H1 (cell line): Measurements from ENCODE around the gene OXNAD1. TPM values are rescaled to one million over a fixed set of nuclear protein-coding genes. Genes with fewer than 3 reads are reported as not detected.

ENCODE experiments used
- CTCF ChIA-PET: fragments of 300-600 bp; sonication (Branson Sonifier 250); formaldehyde crosslinking; loops from one replicate; lab custom pipeline; 2021; ENCODE audit not compliant: partially characterized antibody; lab: Charles Lee
- POLR2A ChIA-PET: fragments of 300-600 bp; sonication (Branson Sonifier 250); formaldehyde crosslinking; loops from one replicate; lab custom pipeline; 2021; ENCODE audit warnings: inconsistent platforms; ENCODE audit not compliant: partially characterized antibody; lab: Charles Lee
- DNase-seq, 2 experiments: peaks; one replicate each; pipeline versions ENCODE4 v3.0.0 to v3.0.0-alpha.2; 2010 to 2022; ENCODE audit warnings: low spot score in 2 of 2, low read depth in 1 of 2, mixed read lengths in 1 of 2
- FAIRE-seq: peaks from 2 replicates; lab custom pipeline; 2011; peaks lifted over from hg19 to GRCh38; lab: Jason Lieb, UNC
- H2AFZ ChIP-seq: 2 replicates; pipeline ENCODE4 v1.8.1; 2012; ENCODE audit warnings: low read length, inconsistent platforms
- H2AK5ac ChIP-seq: 2 replicates; pipeline ENCODE4 v1.6.1; 2013; ENCODE audit warnings: low read depth, low read length
- H2BK120ac ChIP-seq: replicated peaks from 2 replicates; pipeline ENCODE3; 2013; ENCODE audit warnings: low read depth, low read length, inconsistent platforms
- H2BK12ac ChIP-seq: 2 replicates; pipeline ENCODE4 v1.6.1; 2013; ENCODE audit warnings: low read depth, low read length
- H2BK15ac ChIP-seq: 2 replicates; pipeline ENCODE4 v1.6.1; 2013; ENCODE audit warnings: low read length
- H2BK20ac ChIP-seq: 2 replicates; pipeline ENCODE4 v1.6.1; 2013; ENCODE audit warnings: low read length
- H2BK5ac ChIP-seq: 2 replicates; pipeline ENCODE4 v1.6.1; 2013; ENCODE audit warnings: low read depth, low read length
- H3K14ac ChIP-seq: 2 replicates; pipeline ENCODE4 v1.6.1; 2013; ENCODE audit warnings: inconsistent platforms; ENCODE audit not compliant: insufficient read length
- H3K18ac ChIP-seq: 2 replicates; pipeline ENCODE4 v1.6.1; 2013; ENCODE audit warnings: low read length; ENCODE audit errors: extremely low read depth
- H3K23ac ChIP-seq: 2 replicates; pipeline ENCODE4 v1.6.1; 2013; ENCODE audit warnings: inconsistent platforms; ENCODE audit not compliant: insufficient read length
- H3K23me2 ChIP-seq: 2 replicates; pipeline ENCODE4 v1.6.1; 2013; ENCODE audit warnings: low read depth, low read length
- H3K27ac ChIP-seq: 2 replicates; pipeline ENCODE4 v1.6.1; 2011; ENCODE audit warnings: low read depth, low read length, inconsistent platforms
- H3K27me3 ChIP-seq, 4 experiments: replicated peaks in 1 of 4; 1 replicate in 1 of 4; 2 replicates in 3 of 4; pipeline versions ENCODE4 v1.6.1 to v1.8.1; 2011 to 2013; ENCODE audit warnings: low read length in 3 of 4, mild to moderate bottlenecking in 3 of 4, inconsistent platforms in 2 of 4, mixed read lengths in 2 of 4, moderate library complexity in 1 of 4; ENCODE audit not compliant: control insufficient read depth in 3 of 4, insufficient read depth in 3 of 4; ENCODE audit errors: extremely low read depth in 1 of 4
- H3K36me3 ChIP-seq, 4 experiments: 2 replicates each; pipeline versions ENCODE4 v1.6.1 to v1.8.1; 2011 to 2013; ENCODE audit warnings: mild to moderate bottlenecking in 4 of 4, low read length in 3 of 4, moderate library complexity in 2 of 4, control low read depth in 1 of 4, inconsistent platforms in 1 of 4; ENCODE audit not compliant: insufficient read depth in 4 of 4, control insufficient read depth in 2 of 4
- H3K4ac ChIP-seq: replicated peaks from 2 replicates; pipeline ENCODE3; 2013; ENCODE audit warnings: low read length, low read depth, mixed read lengths, inconsistent platforms; ENCODE audit not compliant: insufficient read length
- H3K4me1 ChIP-seq, 4 experiments: replicated peaks in 1 of 4; 1 replicate in 1 of 4; 2 replicates in 3 of 4; pipeline versions ENCODE4 v1.6.1 to v1.8.1; 2011 to 2013; ENCODE audit warnings: low read length in 3 of 4, inconsistent platforms in 2 of 4, mixed read lengths in 1 of 4; ENCODE audit not compliant: insufficient read depth in 4 of 4, control insufficient read depth in 3 of 4
- H3K4me2 ChIP-seq, 2 experiments: 2 replicates each; pipeline versions ENCODE4 v1.6.1 to v1.8.1; 2011 to 2013; ENCODE audit warnings: low read depth in 2 of 2, low read length in 2 of 2, control low read depth in 1 of 2, inconsistent platforms in 1 of 2, mild to moderate bottlenecking in 1 of 2; ENCODE audit not compliant: insufficient read depth in 1 of 2
- H3K4me3 ChIP-seq, 4 experiments: fragments of 200-600, 300-600 bp in 1 of 4; sonication (generic), shearing (Covaris generic), sonication (Bioruptor Twin) in 1 of 4; 2 replicates each; pipeline versions ENCODE4 v1.5.1 to v1.8.1; 2011 to 2016; ENCODE audit warnings: low read length in 4 of 4, low read depth in 3 of 4, control low read depth in 2 of 4, inconsistent platforms in 2 of 4, mild to moderate bottlenecking in 2 of 4, mixed read lengths in 1 of 4, moderate library complexity in 1 of 4; ENCODE audit not compliant: insufficient read depth in 2 of 4; ENCODE audit errors: extremely low read depth in 1 of 4
- H3K56ac ChIP-seq: replicated peaks from 2 replicates; pipeline ENCODE3; 2013; ENCODE audit warnings: low read depth, mild to moderate bottlenecking, mixed read lengths, low read length, inconsistent platforms; ENCODE audit not compliant: insufficient read length
- H3K79me1 ChIP-seq: 2 replicates; pipeline ENCODE4 v1.6.1; 2013; ENCODE audit warnings: low read depth, low read length, control low read depth
- H3K79me2 ChIP-seq, 2 experiments: 2 replicates each; pipeline versions ENCODE4 v1.6.1 to v1.8.1; 2012 to 2013; ENCODE audit warnings: low read length in 2 of 2, mild to moderate bottlenecking in 2 of 2, inconsistent platforms in 1 of 2; ENCODE audit not compliant: insufficient read depth in 2 of 2, control insufficient read depth in 1 of 2
- H3K9ac ChIP-seq, 4 experiments: replicated peaks in 1 of 4; 1 replicate in 1 of 4; 2 replicates in 3 of 4; pipeline versions ENCODE4 v1.6.1 to v1.8.1; 2011 to 2013; ENCODE audit warnings: low read depth in 3 of 4, low read length in 3 of 4, control low read depth in 2 of 4, mild to moderate bottlenecking in 2 of 4, moderate library complexity in 2 of 4, inconsistent platforms in 1 of 4; ENCODE audit errors: extremely low read depth in 1 of 4
- H3K9me3 ChIP-seq, 2 experiments: 2 replicates each; pipeline versions ENCODE4 v1.6.1 to v1.8.1; 2012 to 2013; ENCODE audit warnings: mild to moderate bottlenecking in 2 of 2, moderate library complexity in 2 of 2, control low read depth in 1 of 2, inconsistent platforms in 1 of 2, low read depth in 1 of 2, low read length in 1 of 2, mixed read lengths in 1 of 2; ENCODE audit not compliant: insufficient read depth in 2 of 2
- H4K20me1 ChIP-seq, 2 experiments: replicated peaks in 1 of 2; 2 replicates each; pipeline versions ENCODE3 to v1.8.1; 2011 to 2013; ENCODE audit warnings: inconsistent platforms in 2 of 2, low read length in 2 of 2, mild to moderate bottlenecking in 1 of 2; ENCODE audit not compliant: insufficient read depth in 2 of 2, control insufficient read depth in 1 of 2
- H4K5ac ChIP-seq: 2 replicates; pipeline ENCODE4 v1.6.1; 2013; ENCODE audit warnings: low read length, low read depth, mixed read lengths, inconsistent platforms; ENCODE audit not compliant: insufficient read length
- H4K8ac ChIP-seq: 2 replicates; pipeline ENCODE4 v1.8.0; 2013; ENCODE audit warnings: mild to moderate bottlenecking, moderate library complexity, low read length, inconsistent platforms; ENCODE audit not compliant: insufficient read depth; ENCODE audit errors: extremely low read depth
- H4K91ac ChIP-seq: replicated peaks from 2 replicates; pipeline ENCODE3; 2013; ENCODE audit warnings: low read length, mixed read lengths, inconsistent platforms; ENCODE audit not compliant: insufficient read length
- CBX5 ChIP-seq: fragments of 300-800, 300-1000 bp; sonication (generic); IDR thresholded peaks from 2 replicates; pipeline ENCODE4 v1.7.1; 2016; ENCODE audit warnings: antibody characterized with exemption, low read length, low read depth
- GABPA ChIP-seq: IDR thresholded peaks from 2 replicates; pipeline ENCODE4 v1.6.1; 2011; ENCODE audit warnings: mild to moderate bottlenecking, low read length, moderate library complexity, borderline replicate concordance; ENCODE audit not compliant: insufficient read depth
- RAD21 ChIP-seq, 2 experiments: IDR thresholded peaks in 1 of 2; conservative IDR thresholded peaks in 1 of 2; 2 replicates each; pipeline ENCODE4 v1.6.1; 2011; ENCODE audit warnings: low read depth in 2 of 2, low read length in 2 of 2, improper control_type of control experiment in 1 of 2, inconsistent platforms in 1 of 2, mild to moderate bottlenecking in 1 of 2, moderate library complexity in 1 of 2
- RFX5 ChIP-seq: IDR thresholded peaks from 2 replicates; pipeline ENCODE4 v1.6.1; 2011; ENCODE audit warnings: low read depth, low read length, improper control_type of control experiment, borderline replicate concordance
- YY1 ChIP-seq: IDR thresholded peaks from 2 replicates; pipeline ENCODE4 v1.6.1; 2011; ENCODE audit warnings: low read depth, mild to moderate bottlenecking, low read length
- WGBS, 2 experiments: shearing (Covaris generic) in 1 of 2; methylation state at CpG; one replicate each; pipeline versions ENCODE4 v1.1.6 to v1.1.7; 2013 to 2015; ENCODE audit warnings: low lambda C conversion rate in 2 of 2, mixed read lengths in 2 of 2, inconsistent platforms in 1 of 2, low coverage in 1 of 2, missing lambda C conversion rate in 1 of 2; ENCODE audit not compliant: insufficient replicate concordance in 2 of 2, insufficient coverage in 1 of 2, insufficient read length in 1 of 2; ENCODE audit errors: extremely low coverage in 1 of 2, missing lambda C conversion rate in 1 of 2; 5-methylcytosine and 5-hydroxymethylcytosine counted together
- polyA plus RNA-seq, 7 experiments: library from polyadenylated mRNA; depleted of rRNA in 3 of 7; stranded (reverse) in 5 of 7; unstranded in 2 of 7; fragments of >200 nt in 5 of 7; fragments of 200-250 nt in 2 of 7; gene quantifications; 1 replicate in 5 of 7; 2 replicates in 1 of 7; 4 replicates in 1 of 7; pipeline versions ENCODE4 v1.2.1 to v1.2.3, GENCODE V29; 2011 to 2013; ENCODE audit warnings: missing spikeins in 2 of 7, mixed read lengths in 2 of 7
- total RNA-seq: library from RNA; stranded (reverse); fragmentation: NEBNext Ultra II Directional; extraction: Animal tissue kit (Norgen Biotek cat#: 25700); gene quantifications from 2 replicates; pipeline ENCODE4 v1.2.1, GENCODE V29; 2021

Gene OXNAD1
- total and polyA plus RNA-seq, 2 of the 8 experiments (the other 6 are each of a cell fraction or from before 2014, with no cell fraction given) = 14.9 to 24.8 TPM

GRCh38 chr3:16334909-16335308 lies 69.9 kb downstream of the OXNAD1 start:
- FAIRE-seq = no peak
- H3K4ac ChIP-seq = no peak overlapping the region
- CTCF ChIA-PET = interaction anchor here (1.3 to 5.2 kb wide), 3 partner anchors 16 to 32 kb away, joined by 3 to 41 read pairs (median 5); no protein-coding TSS in a partner anchor

More at GRCh38 chr3:16334909-16335308, 69.9 kb downstream of the OXNAD1 start:
- Histone ChIP-seq H4K5ac (no peak overlapping the region), H2BK12ac (no peak overlapping the region), H3K4me2 (no peak overlapping the region), H2AK5ac (no peak overlapping the region), H3K27me3 (no peaks in the 10 kb centered on the region), H3K9ac (no peak overlapping the region), H4K8ac (no peak overlapping the region), H3K4me1 (peaks cover 0 to 1% (median 0%) of the 10 kb centered on the region in 4 experiments; a peak in 3 of 7 replicates), H2BK120ac (no peak overlapping the region), H2AFZ (no peak overlapping the region), H4K91ac (no peak overlapping the region), H3K79me1 (0 out of 2 replicates have a peak, but pooled peaks cover 2% of the 10 kb centered on the region), H3K27ac (no peak overlapping the region), H3K36me3 (peaks cover 3 to 7% (median 3%) of the 10 kb centered on the region in 4 experiments; a peak in 4 of 8 replicates), H3K4me3 (no peak overlapping the region), H3K23me2 (no peaks in the 10 kb centered on the region), H4K20me1 (no peaks in the 10 kb centered on the region), H3K79me2 (no peaks in the 10 kb centered on the region), H2BK20ac (no peak overlapping the region), H3K18ac (no peak overlapping the region), H2BK5ac (no peak overlapping the region), H3K56ac (no peak overlapping the region), H3K23ac (no peak overlapping the region), H2BK15ac (no peak overlapping the region), H3K9me3 (peaks cover 0 to 4% of the 10 kb centered on the region in 2 experiments; a peak in 2 of 4 replicates), H3K14ac (no peak overlapping the region)
- DNase-seq = no peak
- POLR2A ChIA-PET = no interaction called here
- WGBS, 2 experiments = 86% methylated on average over 4 of the region's 4 CpGs; no CpG with 5 or more reads in 1 of the 2 experiments
- TF ChIP-seq RFX5 = no peak
- TF ChIP-seq CBX5 = no peak
- TF ChIP-seq RAD21 (IDR thresholded peaks at IDR 0.05 in 1 of 2, conservative IDR thresholded peaks at IDR 0.05 in 1 of 2; ENCODE audit: low read depth in 2 of 2, low read length in 2 of 2) = no peak
- TF ChIP-seq GABPA = no peak
- no peak for TF ChIP-seq YY1
